Measurements from ENCODE around the gene TSPAN7.

TSPAN7 gene

GRCh38 chrX:38643903-38644302 lies 82.6 kb downstream of the TSPAN7 start:
- Histone ChIP-seq H3K36me3 (ENCODE audit: control insufficient read depth in 2 of 2, insufficient read depth in 2 of 2, low read length in 2 of 2) (no peaks in the 10 kb centered on the region), H3K4me3 (ENCODE audit: low read length in 2 of 2) (no peak overlapping the region), H3K9me3 (ENCODE audit: control insufficient read depth in 2 of 2, low read length in 2 of 2) (no peaks in the 10 kb centered on the region), H3K27me3 (ENCODE audit: control insufficient read depth in 1 of 2, insufficient read depth in 2 of 2, low read length in 2 of 2) (peaks cover 0 to 3% of the 10 kb centered on the region in 2 donors), H3K9ac (ENCODE audit: low read length in 2 of 2) (no peak overlapping the region), H3K27ac (ENCODE audit: low read length) (no peak overlapping the region), H3K4me1 (ENCODE audit: control insufficient read depth, insufficient read depth, low read length) (no peaks in the 10 kb centered on the region)

- Histone ChIP-seq H3K36me3 (ENCODE audit: control insufficient read depth in 2 of 2, insufficient read depth in 2 of 2, low read length in 2 of 2) (no peaks in the 10 kb centered on the region), H3K4me1 (ENCODE audit: control insufficient read depth, insufficient read depth, low read length) (no peaks in the 10 kb centered on the region), H3K9me3 (ENCODE audit: control insufficient read depth in 2 of 2, low read length in 2 of 2) (no peaks in the 10 kb centered on the region), H3K4me3 (ENCODE audit: low read length in 2 of 2) (no peak overlapping the region), H3K9ac (ENCODE audit: low read length in 2 of 2) (no peak overlapping the region), H3K27ac (ENCODE audit: low read length) (no peak overlapping the region), H3K27me3 (ENCODE audit: control insufficient read depth in 1 of 2, insufficient read depth in 2 of 2, low read length in 2 of 2) (peaks cover 0 to 6% of the 10 kb centered on the region in 2 donors)
Observed at GRCh38 chrX:38646129-38646528, 84.8 kb downstream of the TSPAN7 start.

DNA sequence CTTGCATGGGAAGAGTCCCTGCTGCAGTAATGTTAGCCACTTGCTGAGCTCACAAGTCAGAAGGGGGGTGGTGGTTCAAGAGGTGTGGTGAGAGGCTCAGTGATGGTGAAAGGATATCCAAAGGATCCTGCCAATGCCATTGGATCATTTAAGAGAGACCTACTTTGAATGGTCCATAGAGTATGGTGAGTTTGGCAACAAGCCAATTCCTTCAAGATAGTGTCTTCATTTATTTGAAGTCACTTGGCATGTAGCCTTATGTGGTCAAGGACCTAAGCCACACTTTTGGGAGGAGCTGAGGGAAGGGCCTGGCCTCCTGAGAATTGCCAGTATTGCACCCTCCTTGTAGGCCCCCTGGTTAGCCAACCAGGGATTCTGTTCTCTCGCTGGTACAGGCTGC lies 87.9 kb downstream of the TSPAN7 start:
- Histone ChIP-seq H3K9me3 (ENCODE audit: control insufficient read depth in 2 of 2, low read length in 2 of 2) (no peaks in the 10 kb centered on the region), H3K9ac (ENCODE audit: low read length in 2 of 2) (no peak overlapping the region), H3K27me3 (ENCODE audit: control insufficient read depth in 1 of 2, insufficient read depth in 2 of 2, low read length in 2 of 2) (peaks cover 0 to 4% of the 10 kb centered on the region in 2 donors), H3K4me1 (ENCODE audit: control insufficient read depth, insufficient read depth, low read length) (peaks cover 2% of the 10 kb centered on the region), H3K27ac (ENCODE audit: low read length) (no peak overlapping the region), H3K4me3 (ENCODE audit: low read length in 2 of 2) (no peak overlapping the region), H3K36me3 (ENCODE audit: control insufficient read depth in 2 of 2, insufficient read depth in 2 of 2, low read length in 2 of 2) (no peaks in the 10 kb centered on the region)

GRCh38 chrX:38649674-38650647 lies 88.6 kb downstream of the TSPAN7 start:
- peaks cover 2% of the 10 kb centered on the region for H3K4me1 ChIP-seq (ENCODE audit: control insufficient read depth, insufficient read depth, low read length)
- no peak overlapping the region for H3K4me3 ChIP-seq (ENCODE audit: low read length in 2 of 2)
- H3K9ac ChIP-seq (ENCODE audit: low read length in 2 of 2): no peak overlapping the region
- peaks cover 0 to 4% of the 10 kb centered on the region in 2 donors for H3K27me3 ChIP-seq (ENCODE audit: control insufficient read depth in 1 of 2, insufficient read depth in 2 of 2, low read length in 2 of 2)
- H3K27ac ChIP-seq (ENCODE audit: low read length): no peak overlapping the region
- H3K36me3 ChIP-seq (ENCODE audit: control insufficient read depth in 2 of 2, insufficient read depth in 2 of 2, low read length in 2 of 2): no peaks in the 10 kb centered on the region
- no peaks in the 10 kb centered on the region for H3K9me3 ChIP-seq (ENCODE audit: control insufficient read depth in 2 of 2, low read length in 2 of 2)

DNA sequence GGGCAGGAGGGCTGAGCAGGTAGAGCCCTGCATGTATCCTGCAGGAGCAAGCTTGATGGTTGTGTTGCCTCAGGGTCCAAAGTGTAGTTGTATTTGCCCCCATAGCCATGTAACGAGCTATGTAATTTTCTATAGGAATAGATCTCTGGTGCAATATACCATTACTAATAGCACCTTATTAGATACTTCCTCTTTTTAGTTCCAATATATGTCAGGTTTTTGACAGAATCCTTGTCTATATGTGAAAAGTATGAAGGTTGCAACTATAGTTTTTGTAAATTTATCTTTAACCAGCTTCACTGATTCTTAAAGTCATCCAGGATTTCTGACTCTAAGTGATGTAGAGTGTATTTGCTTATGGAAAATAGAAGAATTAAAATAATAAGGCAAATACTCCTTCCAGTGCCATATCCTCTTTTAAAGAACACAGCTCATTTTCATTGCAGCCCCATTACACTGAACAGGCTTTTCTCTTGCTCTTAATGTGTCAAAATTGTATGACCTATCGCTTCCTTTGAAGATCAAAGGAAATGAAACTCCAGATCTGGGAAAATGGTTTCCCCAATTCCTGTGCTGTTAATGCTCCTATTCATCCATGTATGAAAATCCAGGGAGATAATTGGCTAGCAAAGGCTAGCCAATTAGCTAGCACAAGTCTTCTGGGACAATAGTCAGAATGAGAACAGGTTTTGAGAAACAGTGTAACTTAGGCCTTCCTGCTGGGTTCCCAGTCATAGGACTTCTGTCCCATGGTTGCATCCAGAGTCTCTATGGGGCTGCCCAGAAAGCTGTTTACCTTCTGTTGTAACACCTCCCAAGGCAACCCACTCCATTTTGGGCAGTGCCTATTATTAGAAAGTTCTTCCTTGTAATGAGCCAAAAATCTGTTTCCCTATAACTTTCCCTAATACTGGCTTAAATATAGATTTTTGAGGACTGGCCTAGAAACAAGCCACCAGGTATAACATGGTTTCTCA lies 90.6 kb downstream of the TSPAN7 start:
- peaks cover 0 to 4% of the 10 kb centered on the region in 2 donors for H3K27me3 ChIP-seq (ENCODE audit: control insufficient read depth in 1 of 2, insufficient read depth in 2 of 2, low read length in 2 of 2)
- no peak overlapping the region for H3K4me3 ChIP-seq (ENCODE audit: low read length in 2 of 2)
- peaks cover 2% of the 10 kb centered on the region for H3K4me1 ChIP-seq (ENCODE audit: control insufficient read depth, insufficient read depth, low read length)
- no peak overlapping the region for H3K9ac ChIP-seq (ENCODE audit: low read length in 2 of 2)
- H3K27ac ChIP-seq (ENCODE audit: low read length): no peak overlapping the region
- no peaks in the 10 kb centered on the region for H3K36me3 ChIP-seq (ENCODE audit: control insufficient read depth in 2 of 2, insufficient read depth in 2 of 2, low read length in 2 of 2)
- no peaks in the 10 kb centered on the region for H3K9me3 ChIP-seq (ENCODE audit: control insufficient read depth in 2 of 2, low read length in 2 of 2)

DNA sequence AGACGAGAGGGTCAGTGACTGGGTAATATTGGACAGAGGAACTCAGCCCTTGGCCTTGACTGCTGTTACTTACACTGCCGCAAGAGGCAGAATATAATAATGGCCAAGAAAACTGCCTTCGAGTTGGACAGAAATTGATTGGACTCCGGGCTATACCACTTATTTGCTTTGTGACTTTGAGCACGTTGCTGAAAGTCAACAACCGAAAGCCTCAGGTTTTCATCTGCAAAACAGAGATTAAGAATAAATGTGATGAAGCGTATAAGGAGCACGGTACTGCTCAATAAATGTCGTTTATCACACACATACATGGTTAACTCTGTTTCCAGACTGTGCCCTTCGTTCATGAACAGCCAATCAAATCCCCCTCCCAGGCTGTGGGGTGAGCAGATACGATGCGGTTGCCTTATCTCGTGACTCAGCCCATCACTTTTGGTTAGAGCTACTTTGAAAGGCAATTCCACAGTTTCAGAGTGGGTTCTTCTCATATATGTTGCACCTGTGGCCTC lies 91.6 kb downstream of the TSPAN7 start:
- Histone ChIP-seq H3K27me3 (ENCODE audit: control insufficient read depth in 1 of 2, insufficient read depth in 2 of 2, low read length in 2 of 2) (peaks cover 0 to 4% of the 10 kb centered on the region in 2 donors), H3K4me3 (ENCODE audit: low read length in 2 of 2) (no peak overlapping the region), H3K36me3 (ENCODE audit: control insufficient read depth in 2 of 2, insufficient read depth in 2 of 2, low read length in 2 of 2) (no peaks in the 10 kb centered on the region), H3K27ac (ENCODE audit: low read length) (no peak overlapping the region), H3K4me1 (ENCODE audit: control insufficient read depth, insufficient read depth, low read length) (peaks cover 2% of the 10 kb centered on the region), H3K9ac (ENCODE audit: low read length in 2 of 2) (no peak overlapping the region), H3K9me3 (ENCODE audit: control insufficient read depth in 2 of 2, low read length in 2 of 2) (no peaks in the 10 kb centered on the region)

GRCh38 chrX:38654302-38654701 lies 93.0 kb downstream of the TSPAN7 start:
- H3K27ac ChIP-seq (ENCODE audit: low read length): no peak overlapping the region
- no peaks in the 10 kb centered on the region for H3K9me3 ChIP-seq (ENCODE audit: control insufficient read depth in 2 of 2, low read length in 2 of 2)
- H3K9ac ChIP-seq (ENCODE audit: low read length in 2 of 2): no peak overlapping the region
- no peaks in the 10 kb centered on the region for H3K36me3 ChIP-seq (ENCODE audit: control insufficient read depth in 2 of 2, insufficient read depth in 2 of 2, low read length in 2 of 2)
- peaks cover 0 to 2% of the 10 kb centered on the region in 2 donors for H3K27me3 ChIP-seq (ENCODE audit: control insufficient read depth in 1 of 2, insufficient read depth in 2 of 2, low read length in 2 of 2)
- H3K4me1 ChIP-seq (ENCODE audit: control insufficient read depth, insufficient read depth, low read length): peaks cover 2% of the 10 kb centered on the region
- no peak overlapping the region for H3K4me3 ChIP-seq (ENCODE audit: low read length in 2 of 2)

GRCh38 chrX:38656350-38656915 lies 95.1 kb downstream of the TSPAN7 start:
- Histone ChIP-seq H3K4me3 (ENCODE audit: low read length in 2 of 2) (no peak overlapping the region), H3K36me3 (ENCODE audit: control insufficient read depth in 2 of 2, insufficient read depth in 2 of 2, low read length in 2 of 2) (no peaks in the 10 kb centered on the region), H3K4me1 (ENCODE audit: control insufficient read depth, insufficient read depth, low read length) (peaks cover 2% of the 10 kb centered on the region), H3K27me3 (ENCODE audit: control insufficient read depth in 1 of 2, insufficient read depth in 2 of 2, low read length in 2 of 2) (peaks cover 0 to 3% of the 10 kb centered on the region in 2 donors), H3K9ac (ENCODE audit: low read length in 2 of 2) (no peak overlapping the region), H3K9me3 (ENCODE audit: control insufficient read depth in 2 of 2, low read length in 2 of 2) (no peaks in the 10 kb centered on the region), H3K27ac (ENCODE audit: low read length) (no peak overlapping the region)

- H3K9me3 ChIP-seq (ENCODE audit: control insufficient read depth in 2 of 2, low read length in 2 of 2): no peaks in the 10 kb centered on the region
- no peak overlapping the region for H3K4me3 ChIP-seq (ENCODE audit: low read length in 2 of 2)
- H3K36me3 ChIP-seq (ENCODE audit: control insufficient read depth in 2 of 2, insufficient read depth in 2 of 2, low read length in 2 of 2): no peaks in the 10 kb centered on the region
- H3K27me3 ChIP-seq (ENCODE audit: control insufficient read depth in 1 of 2, insufficient read depth in 2 of 2, low read length in 2 of 2): peaks cover 0 to 3% of the 10 kb centered on the region in 2 donors
- H3K27ac ChIP-seq (ENCODE audit: low read length): no peak overlapping the region
- no peak overlapping the region for H3K9ac ChIP-seq (ENCODE audit: low read length in 2 of 2)
- H3K4me1 ChIP-seq (ENCODE audit: control insufficient read depth, insufficient read depth, low read length): peaks cover under 1% of the 10 kb centered on the region
Observed at GRCh38 chrX:38657562-38657961, 96.2 kb downstream of the TSPAN7 start.

DNA sequence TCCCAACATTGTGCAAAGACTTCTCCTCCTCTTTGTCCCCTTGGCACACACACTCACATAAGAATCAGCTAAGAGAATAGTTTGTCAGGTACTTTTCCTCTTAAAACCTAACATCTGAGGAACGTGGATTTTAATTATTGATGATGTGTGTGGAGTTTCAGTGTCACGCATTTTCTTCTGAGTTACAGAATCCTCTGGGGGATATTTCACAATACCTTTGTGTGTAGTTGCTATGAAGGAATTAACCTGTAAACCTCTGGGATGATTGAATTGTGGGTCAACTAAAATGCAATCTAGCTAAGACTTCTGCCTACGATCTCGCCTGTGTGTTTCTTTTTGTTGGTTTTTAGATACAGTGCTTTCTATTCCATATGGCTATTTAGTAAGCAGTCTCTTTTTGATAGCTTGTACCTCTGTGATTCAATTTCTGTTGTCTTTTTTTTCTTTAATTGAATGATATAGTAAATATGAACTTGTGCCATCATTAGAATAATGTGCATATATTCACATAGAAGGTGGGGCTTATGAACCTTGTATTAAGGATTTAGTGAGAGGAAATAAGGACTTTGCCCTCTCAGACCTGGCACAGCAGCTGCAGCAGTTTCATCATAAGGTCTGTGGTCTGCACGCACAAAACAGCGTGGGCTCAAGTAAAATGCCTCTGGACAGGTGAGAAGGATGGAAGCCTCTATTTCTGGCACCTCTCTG lies 99.2 kb downstream of the TSPAN7 start:
- Histone ChIP-seq H3K9me3 (ENCODE audit: control insufficient read depth in 2 of 2, low read length in 2 of 2) (no peaks in the 10 kb centered on the region), H3K27ac (ENCODE audit: low read length) (no peak overlapping the region), H3K36me3 (ENCODE audit: control insufficient read depth in 2 of 2, insufficient read depth in 2 of 2, low read length in 2 of 2) (no peaks in the 10 kb centered on the region), H3K27me3 (ENCODE audit: control insufficient read depth in 1 of 2, insufficient read depth in 2 of 2, low read length in 2 of 2) (peaks cover 0 to 3% of the 10 kb centered on the region in 2 donors), H3K9ac (ENCODE audit: low read length in 2 of 2) (no peak overlapping the region), H3K4me3 (ENCODE audit: low read length in 2 of 2) (no peak overlapping the region), H3K4me1 (ENCODE audit: control insufficient read depth, insufficient read depth, low read length) (no peaks in the 10 kb centered on the region)

All from stomach smooth muscle (tissue), 2 donors.